ENCODE measurements around the gene ABL1.
A peak's percentile ranks its signal among the peaks of the same experiment; 100 is the strongest.

ABL1 gene

DNA sequence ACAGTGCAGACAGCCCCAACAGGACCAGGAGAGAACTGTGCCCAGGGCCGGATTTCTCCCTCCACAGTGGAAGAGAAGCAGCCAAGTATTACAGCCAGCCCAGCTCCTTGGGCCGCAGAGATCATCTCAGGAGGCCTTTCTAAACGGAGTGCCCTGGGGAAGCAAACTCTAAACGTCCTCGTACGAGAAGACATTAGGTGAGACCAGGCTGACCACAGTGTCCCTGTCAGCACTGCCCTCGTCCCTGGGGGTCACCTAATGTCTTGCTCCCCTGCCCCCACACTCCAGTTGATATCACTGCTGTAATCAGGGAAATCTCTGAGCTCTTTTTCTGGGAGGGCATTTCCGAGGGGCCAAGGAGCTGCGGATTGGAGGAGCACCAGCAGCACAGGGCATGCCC, 55.1 kb downstream of the ABL1 start:
- H3K9me3 ChIP-seq: no peaks in the 10 kb centered on the region
- TF ChIP-seq CTCF (IDR thresholded peaks at IDR 0.05; ENCODE audit: low read depth, low read length): no peak
- H3K27me3 ChIP-seq: no peaks in the 10 kb centered on the region
- peaks cover 46% of the 10 kb centered on the region for H3K36me3 ChIP-seq
- H3K4me3 ChIP-seq (ENCODE audit: low read depth, low read length): no peak overlapping the region
- peaks cover 3% of the 10 kb centered on the region; the same call in 1 of the 2 replicates for H3K4me1 ChIP-seq
- DNase-seq: no peak

DNA sequence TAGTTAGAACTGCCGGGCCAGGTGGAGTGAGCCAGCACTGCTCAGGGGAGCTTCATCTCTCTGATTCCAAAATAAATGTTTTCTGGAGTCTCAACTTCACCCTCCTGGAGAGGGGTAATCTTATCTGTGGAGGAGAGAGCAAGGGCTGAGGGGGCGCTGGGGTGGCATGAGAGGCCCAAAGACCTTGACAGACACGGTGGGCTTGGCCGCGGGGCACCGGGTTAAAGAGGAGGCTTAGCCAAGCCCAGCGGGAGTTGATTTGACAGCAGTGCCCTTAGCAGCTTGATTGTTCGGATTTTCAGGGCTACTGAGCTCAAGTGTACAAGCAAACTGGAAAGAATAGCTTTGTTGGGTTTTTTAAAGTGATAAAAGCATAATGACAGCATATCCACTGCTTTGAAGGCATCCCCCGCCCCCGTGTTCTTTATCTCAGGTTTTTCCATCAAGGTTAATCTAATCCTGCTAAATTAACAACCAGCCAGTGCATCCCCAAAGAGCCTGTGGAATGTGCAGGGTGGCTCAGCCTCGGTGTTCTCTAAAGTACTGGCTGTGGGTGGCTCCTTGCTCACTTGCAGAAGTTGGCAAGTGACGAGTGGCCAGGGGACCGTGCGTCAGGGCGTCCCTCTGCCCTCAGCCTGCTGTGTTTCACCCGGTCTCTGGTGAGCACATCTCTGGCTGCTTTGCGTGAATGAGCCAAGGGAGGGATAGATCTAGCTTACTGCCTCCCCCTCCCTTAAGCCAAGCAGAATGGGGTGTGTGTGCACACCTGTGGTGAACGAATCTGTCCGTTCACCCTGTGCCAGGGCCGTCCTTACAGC, 56.0 kb downstream of the ABL1 start:
- Histone ChIP-seq H3K27me3 (no peaks in the 10 kb centered on the region), H3K4me1 (peaks cover 3% of the 10 kb centered on the region; the same call in 1 of the 2 replicates), H3K4me3 (ENCODE audit: low read depth, low read length) (no peak overlapping the region), H3K36me3 (peaks cover 37% of the 10 kb centered on the region), H3K9me3 (no peaks in the 10 kb centered on the region)
- TF ChIP-seq CTCF (IDR thresholded peaks at IDR 0.05; ENCODE audit: low read depth, low read length): no peak
- DNase-seq: peak; percentile 12

DNA sequence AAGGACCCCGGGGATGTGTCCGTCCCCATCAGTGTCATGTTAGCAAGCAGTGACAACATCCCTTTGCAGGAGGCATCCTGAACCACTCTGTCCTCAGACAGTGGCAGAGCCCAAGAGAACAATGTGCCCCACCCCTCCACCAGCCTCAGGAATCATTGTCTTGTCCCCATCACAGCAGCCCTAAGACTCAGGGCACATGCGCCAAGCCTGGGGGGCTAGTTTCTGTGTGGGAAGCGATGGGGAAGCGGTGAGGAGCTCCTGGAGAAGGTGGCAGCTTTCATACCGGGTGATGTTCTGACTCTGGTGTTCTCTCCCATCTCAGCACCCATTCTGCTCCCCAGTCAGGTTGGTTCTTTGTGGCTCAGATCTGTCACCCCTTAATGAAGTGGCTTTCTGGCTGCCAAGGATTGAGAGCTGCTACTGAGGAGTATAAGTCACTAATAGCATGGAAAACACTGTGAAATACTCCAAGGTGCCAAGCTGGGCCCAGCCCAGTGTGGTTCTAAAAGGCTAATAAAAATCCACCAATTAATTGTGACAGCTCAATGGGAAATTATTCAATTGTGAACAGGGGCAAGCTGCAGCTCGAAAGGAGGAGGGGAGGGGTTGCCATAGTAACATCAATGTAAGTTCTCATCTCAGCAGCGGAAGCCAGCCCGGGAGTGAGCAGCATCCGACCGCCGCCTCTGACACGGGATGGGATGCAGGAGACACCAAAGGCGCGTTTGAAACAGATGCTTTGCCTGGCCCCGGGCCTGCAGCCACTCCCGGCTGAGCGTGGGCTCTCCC, 56.8 kb downstream of the ABL1 start:
- Histone ChIP-seq H3K36me3 (peaks cover 29% of the 10 kb centered on the region), H3K9me3 (no peaks in the 10 kb centered on the region), H3K4me3 (ENCODE audit: low read depth, low read length) (no peak overlapping the region), H3K4me1 (peaks cover 3% of the 10 kb centered on the region; the same call in 1 of the 2 replicates), H3K27me3 (no peaks in the 10 kb centered on the region)
- TF ChIP-seq CTCF (IDR thresholded peaks at IDR 0.05; ENCODE audit: low read depth, low read length): no peak
- DNase-seq: peak; percentile 14

GRCh38 chr9:130892477-130893304, 57.6 kb downstream of the ABL1 start:
- Histone ChIP-seq H3K36me3 (peaks cover 23% of the 10 kb centered on the region), H3K9me3 (no peaks in the 10 kb centered on the region), H3K4me1 (peaks cover 3% of the 10 kb centered on the region; the same call in 1 of the 2 replicates), H3K4me3 (ENCODE audit: low read depth, low read length) (no peak overlapping the region), H3K27me3 (peaks cover 3% of the 10 kb centered on the region)
- DNase-seq: no peak
- TF ChIP-seq CTCF (IDR thresholded peaks at IDR 0.05; ENCODE audit: low read depth, low read length): no peak

GRCh38 chr9:130893341-130894101, 58.5 kb downstream of the ABL1 start:
- Histone ChIP-seq H3K36me3 (peaks cover 15% of the 10 kb centered on the region), H3K4me3 (ENCODE audit: low read depth, low read length) (no peak overlapping the region), H3K9me3 (no peaks in the 10 kb centered on the region), H3K27me3 (peaks cover 10% of the 10 kb centered on the region), H3K4me1 (peaks cover 3% of the 10 kb centered on the region; the same call in 1 of the 2 replicates)
- DNase-seq: peak; percentile 55
- TF ChIP-seq CTCF (IDR thresholded peaks at IDR 0.05; ENCODE audit: low read depth, low read length): peak; percentile 64

Data from BE2C (cell line).